B cell (primary cell): ENCODE data around the gene APOL3. TPM values are rescaled to one million over a fixed set of nuclear protein-coding genes. Genes with fewer than 3 reads are reported as not detected.

ENCODE experiments used
- ATAC-seq: fragments of 200-7000 bp; cut with Tn5 transposase; one replicate; pipeline ENCODE4 v1.10.0; 2021; ENCODE audit warnings: low read depth, mild to moderate bottlenecking, moderate number of reproducible peaks, moderate library complexity
- CTCF ChIA-PET: fragments of 350-600 bp; sonication (Branson Sonifier 250); formaldehyde crosslinking; loops from one replicate; lab custom pipeline; 2021; ENCODE audit warnings: antibody characterized with exemption, inconsistent platforms; lab: Charles Lee
- POLR2A ChIA-PET: fragments of 350-600 bp; sonication (Branson Sonifier 250); formaldehyde crosslinking; loops from one replicate; lab custom pipeline; 2021; ENCODE audit warnings: antibody characterized with exemption; lab: Charles Lee
- DNase-seq: peaks from one replicate; pipeline ENCODE4 v3.0.0; 2013
- H2AFZ ChIP-seq: 2 replicates; pipeline ENCODE4 v1.6.1; 2012; ENCODE audit warnings: mild to moderate bottlenecking, low read depth, low read length; ENCODE audit not compliant: insufficient read depth, poor library complexity, severe bottlenecking
- H3K27ac ChIP-seq, 2 donors: 1 replicate in 1 of 2; 2 replicates in 1 of 2; pipeline ENCODE4 v1.5.1; 2012 to 2013; ENCODE audit warnings: low read length in 2 of 2, mild to moderate bottlenecking in 2 of 2, moderate library complexity in 1 of 2
- H3K27me3 ChIP-seq, 4 experiments: fragments of 200-600 bp in 1 of 4; sonication (generic) in 1 of 4; replicated peaks in 1 of 4; 1 replicate in 2 of 4; 2 replicates in 2 of 4; pipeline versions ENCODE4 v1.6.1 to v1.7.0; 2013 to 2016; ENCODE audit warnings: low read length in 3 of 4, mild to moderate bottlenecking in 2 of 4, mixed read lengths in 1 of 4, moderate library complexity in 1 of 4; ENCODE audit not compliant: insufficient read depth in 4 of 4, control insufficient read depth in 3 of 4; ENCODE audit errors: control extremely low read depth in 1 of 4
- H3K36me3 ChIP-seq, 2 experiments: replicated peaks in 1 of 2; 1 replicate in 1 of 2; 2 replicates in 1 of 2; pipeline versions ENCODE4 v1.6.1 to v1.7.1; 2013; ENCODE audit warnings: low read length in 1 of 2; ENCODE audit not compliant: insufficient read depth in 2 of 2, control insufficient read depth in 1 of 2; ENCODE audit errors: control extremely low read depth in 1 of 2, extremely low read depth in 1 of 2
- H3K4me1 ChIP-seq, 2 donors: fragments of 200-600 bp in 1 of 2; sonication (generic) in 1 of 2; 1 replicate in 1 of 2; 2 replicates in 1 of 2; pipeline versions ENCODE4 v1.5.1 to v1.6.1; 2013 to 2017; ENCODE audit warnings: low read length in 2 of 2; ENCODE audit not compliant: control insufficient read depth in 2 of 2, insufficient read depth in 2 of 2
- H3K4me2 ChIP-seq: replicated peaks from 2 replicates; pipeline ENCODE3; 2012; ENCODE audit warnings: mild to moderate bottlenecking, low read depth, low read length; ENCODE audit not compliant: poor library complexity, severe bottlenecking
- H3K4me3 ChIP-seq, 5 experiments: fragments of 200-600 bp in 1 of 5; sonication (generic) in 1 of 5; 1 replicate in 3 of 5; 2 replicates in 2 of 5; pipeline versions ENCODE4 v1.5.1 to v1.7.0; 2011 to 2016; ENCODE audit warnings: low read length in 4 of 5, mild to moderate bottlenecking in 4 of 5, low read depth in 2 of 5, control low read depth in 1 of 5, moderate library complexity in 1 of 5; ENCODE audit not compliant: insufficient read depth in 1 of 5; ENCODE audit errors: control extremely low read depth in 1 of 5, extremely low read depth in 1 of 5
- H3K79me2 ChIP-seq: fragments of 200-600 bp; sonication (generic); one replicate; pipeline ENCODE4 v1.6.0; 2016; ENCODE audit warnings: low read length; ENCODE audit not compliant: control insufficient read depth, insufficient read depth
- H3K9ac ChIP-seq: fragments of 200-600 bp; sonication (generic); 2 replicates; pipeline ENCODE4 v1.6.1; 2017; ENCODE audit warnings: mild to moderate bottlenecking, low read length, moderate library complexity
- H3K9me3 ChIP-seq, 3 donors: one replicate each; pipeline versions ENCODE4 v1.6.1 to v1.7.1; 2013; ENCODE audit warnings: low read length in 2 of 3; ENCODE audit not compliant: control insufficient read depth in 2 of 3, insufficient read depth in 1 of 3; ENCODE audit errors: control extremely low read depth in 1 of 3
- H4K20me1 ChIP-seq: 2 replicates; pipeline ENCODE4 v1.6.0; 2012; ENCODE audit warnings: mild to moderate bottlenecking, low read length; ENCODE audit not compliant: insufficient read depth, control insufficient read depth, poor library complexity, severe bottlenecking
- H3K27ac Mint-ChIP-seq: one replicate; pipeline ENCODE4 v1.8.0; 2021; ENCODE audit warnings: mixed read lengths
- H3K27me3 Mint-ChIP-seq: one replicate; pipeline ENCODE4 v1.8.0; 2021; ENCODE audit warnings: mixed read lengths
- H3K4me1 Mint-ChIP-seq: one replicate; pipeline ENCODE4 v1.8.0; 2021; ENCODE audit warnings: mixed read lengths
- H3K4me3 Mint-ChIP-seq: one replicate; pipeline ENCODE4 v1.8.0; 2021; ENCODE audit warnings: mixed read lengths
- H3K9me3 Mint-ChIP-seq: one replicate; pipeline ENCODE4 v1.8.0; 2022; ENCODE audit warnings: mixed read lengths; ENCODE audit not compliant: insufficient read depth
- CTCF ChIP-seq: fragments of 200-600 bp; IDR thresholded peaks from one replicate; pipeline ENCODE4 v1.8.0; 2022; ENCODE audit warnings: antibody characterized with exemption, mild to moderate bottlenecking
- EZH2 ChIP-seq: IDR thresholded peaks from 2 replicates; pipeline ENCODE4 v1.6.1; 2012; ENCODE audit warnings: borderline replicate concordance, low read depth, mild to moderate bottlenecking, moderate library complexity, low read length; ENCODE audit not compliant: insufficient read depth, poor library complexity, severe bottlenecking
- WGBS: methylation state at CpG from one replicate; pipeline ENCODE4 v1.1.5; 2013; ENCODE audit warnings: missing lambda C conversion rate; ENCODE audit not compliant: insufficient coverage; 5-methylcytosine and 5-hydroxymethylcytosine counted together
- intact Hi-C: fragments of 100-400 bp; cut with micrococcal nuclease; formaldehyde crosslinking; loops from one replicate; pipeline ENCODE4 v1.10.0; 2022
- polyA plus RNA-seq: library from polyadenylated mRNA; depleted of rRNA; stranded (reverse); fragments of >200 nt; gene quantifications from 2 replicates; pipeline ENCODE4 v1.2.3, GENCODE V29; 2012
- total RNA-seq, 2 donors: library from RNA; stranded (reverse); fragments of 120-200 nt in 1 of 2; gene quantifications; 1 replicate in 1 of 2; 2 replicates in 1 of 2; pipeline versions ENCODE4 v1.2.3 to v1.2.4, GENCODE V29; 2013 to 2022

Gene APOL3
- total and polyA plus RNA-seq, 2 donors (not counting 1 experiment from before 2014, with no cell fraction given): 55.0 to 97.2 TPM

GRCh38 chr22:36156119-36156514 lies 4.4 kb downstream of the APOL3 start:
- H3K9ac ChIP-seq: peak overlapping the region; percentile 66
- Mint-ChIP-seq H3K4me1 (peaks cover 73% of the 10 kb centered on the region), H3K27me3 (no peaks in the 10 kb centered on the region), H3K9me3 (peaks cover 5% of the 10 kb centered on the region), H3K27ac (peak overlapping the region; percentile 93), H3K4me3 (peak overlapping the region; percentile 94)
- H3K27ac ChIP-seq: peak overlapping the region; percentile 72 to 92
- no peak for DNase-seq
- H2AFZ ChIP-seq: no peak overlapping the region
- H3K36me3 ChIP-seq: peaks cover 0 to 19% of the 10 kb centered on the region in 2 experiments
- no peak for ATAC-seq
- 81% methylated on average over 6 of the region's 8 CpGs for WGBS
- ChIA-PET CTCF (interaction anchor here (0.7 to 12.5 kb wide), 3 partner anchors 21 to 745 kb away, joined by 3 to 182 read pairs (median 4); no protein-coding TSS in a partner anchor), POLR2A (interaction anchor here (0.7 kb wide), 1 partner anchor 175 kb away, joined by 3 read pairs; no protein-coding TSS in a partner anchor)
- intact Hi-C loops: loop anchor here (2.0 kb wide), 1 partner anchor 25 kb away; no protein-coding TSS in a partner anchor
- peaks cover 17% of the 10 kb centered on the region for H4K20me1 ChIP-seq
- peak overlapping the region in 4 of 5 experiments; percentile 42 to 60 (median 50) for H3K4me3 ChIP-seq
- peak overlapping the region; percentile 93 for H3K4me2 ChIP-seq
- H3K79me2 ChIP-seq: peaks cover 94% of the 10 kb centered on the region
- peaks cover 46 to 63% of the 10 kb centered on the region in 2 donors for H3K4me1 ChIP-seq
- no peaks in the 10 kb centered on the region for H3K27me3 ChIP-seq
- TF ChIP-seq EZH2: no peak
- no peak for TF ChIP-seq CTCF
- no peaks in the 10 kb centered on the region for H3K9me3 ChIP-seq

GRCh38 chr22:36155702-36156101 lies 4.9 kb downstream of the APOL3 start:
- Histone ChIP-seq H3K79me2 (peaks cover 98% of the 10 kb centered on the region), H2AFZ (no peak overlapping the region), H3K4me3 (no peak overlapping the region), H4K20me1 (peaks cover 20% of the 10 kb centered on the region), H3K9me3 (no peaks in the 10 kb centered on the region), H3K4me2 (peak overlapping the region; percentile 93), H3K27ac (peak overlapping the region in 1 of 2 donors; percentile 72), H3K4me1 (peaks cover 42 to 59% of the 10 kb centered on the region in 2 donors), H3K27me3 (no peaks in the 10 kb centered on the region), H3K9ac (no peak overlapping the region), H3K36me3 (peaks cover 0 to 22% of the 10 kb centered on the region in 2 experiments)
- H3K27ac Mint-ChIP-seq: peak overlapping the region; percentile 93
- no peak for DNase-seq
- intact Hi-C loops: loop anchor here (2.0 kb wide), 1 partner anchor 25 kb away; no protein-coding TSS in a partner anchor
- H3K4me3 Mint-ChIP-seq: no peak overlapping the region
- peaks cover 5% of the 10 kb centered on the region for H3K9me3 Mint-ChIP-seq
- no peaks in the 10 kb centered on the region for H3K27me3 Mint-ChIP-seq
- no peak for ATAC-seq
- CTCF ChIA-PET: interaction anchor here (0.7 to 12.5 kb wide), 2 partner anchors 22 to 745 kb away, joined by 4 to 182 read pairs; no protein-coding TSS in a partner anchor
- TF ChIP-seq CTCF (no peak), EZH2 (no peak)
- H3K4me1 Mint-ChIP-seq: peaks cover 69% of the 10 kb centered on the region
- 91% methylated on average over 6 of the region's 7 CpGs for WGBS
- POLR2A ChIA-PET: no interaction called here
